GM12878 (cell line): Measurements from ENCODE around the gene PDCD2. TPM values are rescaled to one million over a fixed set of nuclear protein-coding genes. Genes with fewer than 3 reads are reported as not detected.
A peak's percentile ranks its signal among the peaks of the same experiment; 100 is the strongest.

Source experiments
- BACH1 ChIP-seq: fragments of 450-650 bp; IDR thresholded peaks from 2 replicates; pipeline ENCODE4 v1.6.1; 2017; ENCODE audit warnings: mild to moderate bottlenecking, borderline replicate concordance
- BCL11A ChIP-seq: IDR thresholded peaks from 2 replicates; pipeline ENCODE4 v1.6.1; 2011; ENCODE audit warnings: low read depth, low read length
- E4F1 ChIP-seq: fragments of 450-650 bp; IDR thresholded peaks from 2 replicates; pipeline ENCODE4 v1.6.1; 2018; ENCODE audit warnings: borderline replicate concordance, mild to moderate bottlenecking; ENCODE audit not compliant: partially characterized antibody
- IKZF2 ChIP-seq, 2 experiments: fragments of 450-650 bp; IDR thresholded peaks; 2 replicates each; pipeline ENCODE4 v1.6.1; 2017; ENCODE audit warnings: mild to moderate bottlenecking in 2 of 2, moderate library complexity in 2 of 2
- MTA3 ChIP-seq: IDR thresholded peaks from 2 replicates; pipeline ENCODE4 v1.6.1; 2012; ENCODE audit warnings: low read length, inconsistent platforms, borderline replicate concordance
- NFYB ChIP-seq: IDR thresholded peaks from 2 replicates; pipeline ENCODE4 v1.6.1; 2011; ENCODE audit warnings: low read depth, mild to moderate bottlenecking, low read length, improper control_type of control experiment, moderate library complexity; ENCODE audit not compliant: insufficient read depth
- NKRF ChIP-seq: fragments of 450-650 bp; conservative IDR thresholded peaks from 2 replicates; pipeline ENCODE4 v1.6.1; 2017; ENCODE audit warnings: mild to moderate bottlenecking, moderate library complexity
- PAX8 ChIP-seq: fragments of 450-650 bp; IDR thresholded peaks from 2 replicates; pipeline ENCODE4 v1.6.1; 2017; ENCODE audit warnings: mild to moderate bottlenecking, moderate library complexity
- RAD51 ChIP-seq: fragments of 450-650 bp; IDR thresholded peaks from 2 replicates; pipeline ENCODE4 v1.6.1; 2016; ENCODE audit warnings: moderate library complexity, mild to moderate bottlenecking, inconsistent platforms
- RELA ChIP-seq: fragments of 450-650 bp; IDR thresholded peaks from 2 replicates; pipeline ENCODE4 v1.8.0; 2014; ENCODE audit warnings: borderline replicate concordance; ENCODE audit not compliant: partially characterized antibody
- ZNF622 ChIP-seq: fragments of 450-650 bp; IDR thresholded peaks from 2 replicates; pipeline ENCODE4 v1.6.1; 2017; ENCODE audit warnings: mild to moderate bottlenecking, inconsistent platforms
- polyA plus RNA-seq, 11 experiments: library from polyadenylated mRNA; depleted of rRNA in 4 of 11; unstranded in 6 of 11; stranded (reverse) in 5 of 11; fragments of >200 nt; fragmentation: Nextera tagmentation in 4 of 11; fragmentation: Illumina TruSeq in 1 of 11; extraction: Ambion mirVana in 4 of 11; extraction: Trizol in 1 of 11; gene quantifications; 1 replicate in 1 of 11; 2 replicates in 10 of 11; pipeline versions ENCODE4 v1.2.1 to v1.2.3, GENCODE V29; 2011 to 2016; ENCODE audit warnings: inconsistent platforms in 2 of 11, missing spikeins in 2 of 11, low read depth in 1 of 11
- total RNA-seq, 4 experiments: library from RNA; depleted of rRNA in 3 of 4; stranded (reverse); fragments of >200 nt in 3 of 4; fragmentation: Illumina TruSeq in 1 of 4; extraction: Trizol in 1 of 4; gene quantifications; 2 replicates each; pipeline versions ENCODE4 v1.2.1 to v1.2.3, GENCODE V29; 2013 to 2021
- TF ChIP-seq, protein P1 (sequence below): IDR thresholded peaks from 2 replicates; pipeline ENCODE4 v1.6.1; 2012; ENCODE audit warnings: improper control_type of control experiment, low read depth, low read length; ENCODE audit not compliant: insufficient replicate concordance
- TF ChIP-seq, protein P2 (sequence below): fragments of 450-650 bp; IDR thresholded peaks from 2 replicates; pipeline ENCODE4 v1.6.1; 2017; ENCODE audit warnings: mild to moderate bottlenecking
- TF ChIP-seq, protein P3 (sequence below): IDR thresholded peaks from 2 replicates; pipeline ENCODE4 v1.6.1; 2011; ENCODE audit warnings: mild to moderate bottlenecking, low read depth, low read length, moderate library complexity; ENCODE audit not compliant: insufficient replicate concordance
- TF ChIP-seq, protein P4 (sequence below): fragments of 450-650 bp; IDR thresholded peaks from 2 replicates; pipeline ENCODE4 v1.6.1; 2016; ENCODE audit warnings: mild to moderate bottlenecking

Gene PDCD2
- total and polyA plus RNA-seq, 10 of the 15 experiments (the other 5 are each of a cell fraction or from before 2014, with no cell fraction given) = 27.4 to 154 (median 101) TPM

DNA sequence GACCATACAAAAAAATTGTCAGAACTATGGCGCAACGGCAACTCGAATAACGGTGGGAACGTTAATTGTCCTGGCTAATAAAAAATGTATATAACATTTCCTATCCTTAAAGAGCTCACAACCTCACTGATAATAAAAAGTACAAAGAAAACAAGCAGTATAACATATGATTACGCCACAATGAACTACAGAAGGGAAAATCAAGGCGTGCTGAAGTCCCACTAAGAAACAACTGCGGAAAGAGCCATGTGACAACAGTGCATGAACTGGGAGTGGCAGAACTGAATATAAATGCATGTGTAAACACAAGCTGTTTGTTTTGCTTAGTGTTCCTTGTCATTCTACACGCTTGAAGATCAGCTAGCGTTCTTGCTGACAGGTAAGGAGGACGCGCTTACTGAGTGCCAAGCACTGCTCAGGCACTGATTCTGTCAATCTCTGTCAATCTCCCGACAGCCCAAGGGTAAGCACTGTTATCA is 30.9 kb downstream of the PDCD2 start (continued):
- TF ChIP-seq, protein P1, sequence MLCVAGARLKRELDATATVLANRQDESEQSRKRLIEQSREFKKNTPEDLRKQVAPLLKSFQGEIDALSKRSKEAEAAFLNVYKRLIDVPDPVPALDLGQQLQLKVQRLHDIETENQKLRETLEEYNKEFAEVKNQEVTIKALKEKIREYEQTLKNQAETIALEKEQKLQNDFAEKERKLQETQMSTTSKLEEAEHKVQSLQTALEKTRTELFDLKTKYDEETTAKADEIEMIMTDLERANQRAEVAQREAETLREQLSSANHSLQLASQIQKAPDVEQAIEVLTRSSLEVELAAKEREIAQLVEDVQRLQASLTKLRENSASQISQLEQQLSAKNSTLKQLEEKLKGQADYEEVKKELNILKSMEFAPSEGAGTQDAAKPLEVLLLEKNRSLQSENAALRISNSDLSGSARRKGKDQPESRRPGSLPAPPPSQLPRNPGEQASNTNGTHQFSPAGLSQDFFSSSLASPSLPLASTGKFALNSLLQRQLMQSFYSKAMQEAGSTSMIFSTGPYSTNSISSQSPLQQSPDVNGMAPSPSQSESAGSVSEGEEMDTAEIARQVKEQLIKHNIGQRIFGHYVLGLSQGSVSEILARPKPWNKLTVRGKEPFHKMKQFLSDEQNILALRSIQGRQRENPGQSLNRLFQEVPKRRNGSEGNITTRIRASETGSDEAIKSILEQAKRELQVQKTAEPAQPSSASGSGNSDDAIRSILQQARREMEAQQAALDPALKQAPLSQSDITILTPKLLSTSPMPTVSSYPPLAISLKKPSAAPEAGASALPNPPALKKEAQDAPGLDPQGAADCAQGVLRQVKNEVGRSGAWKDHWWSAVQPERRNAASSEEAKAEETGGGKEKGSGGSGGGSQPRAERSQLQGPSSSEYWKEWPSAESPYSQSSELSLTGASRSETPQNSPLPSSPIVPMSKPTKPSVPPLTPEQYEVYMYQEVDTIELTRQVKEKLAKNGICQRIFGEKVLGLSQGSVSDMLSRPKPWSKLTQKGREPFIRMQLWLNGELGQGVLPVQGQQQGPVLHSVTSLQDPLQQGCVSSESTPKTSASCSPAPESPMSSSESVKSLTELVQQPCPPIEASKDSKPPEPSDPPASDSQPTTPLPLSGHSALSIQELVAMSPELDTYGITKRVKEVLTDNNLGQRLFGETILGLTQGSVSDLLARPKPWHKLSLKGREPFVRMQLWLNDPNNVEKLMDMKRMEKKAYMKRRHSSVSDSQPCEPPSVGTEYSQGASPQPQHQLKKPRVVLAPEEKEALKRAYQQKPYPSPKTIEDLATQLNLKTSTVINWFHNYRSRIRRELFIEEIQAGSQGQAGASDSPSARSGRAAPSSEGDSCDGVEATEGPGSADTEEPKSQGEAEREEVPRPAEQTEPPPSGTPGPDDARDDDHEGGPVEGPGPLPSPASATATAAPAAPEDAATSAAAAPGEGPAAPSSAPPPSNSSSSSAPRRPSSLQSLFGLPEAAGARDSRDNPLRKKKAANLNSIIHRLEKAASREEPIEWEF = no peak
- no peak for TF ChIP-seq MTA3
- peak; percentile 84 for TF ChIP-seq NKRF
- TF ChIP-seq BCL11A = no peak
- TF ChIP-seq ZNF622 = no peak
- TF ChIP-seq, protein P2, sequence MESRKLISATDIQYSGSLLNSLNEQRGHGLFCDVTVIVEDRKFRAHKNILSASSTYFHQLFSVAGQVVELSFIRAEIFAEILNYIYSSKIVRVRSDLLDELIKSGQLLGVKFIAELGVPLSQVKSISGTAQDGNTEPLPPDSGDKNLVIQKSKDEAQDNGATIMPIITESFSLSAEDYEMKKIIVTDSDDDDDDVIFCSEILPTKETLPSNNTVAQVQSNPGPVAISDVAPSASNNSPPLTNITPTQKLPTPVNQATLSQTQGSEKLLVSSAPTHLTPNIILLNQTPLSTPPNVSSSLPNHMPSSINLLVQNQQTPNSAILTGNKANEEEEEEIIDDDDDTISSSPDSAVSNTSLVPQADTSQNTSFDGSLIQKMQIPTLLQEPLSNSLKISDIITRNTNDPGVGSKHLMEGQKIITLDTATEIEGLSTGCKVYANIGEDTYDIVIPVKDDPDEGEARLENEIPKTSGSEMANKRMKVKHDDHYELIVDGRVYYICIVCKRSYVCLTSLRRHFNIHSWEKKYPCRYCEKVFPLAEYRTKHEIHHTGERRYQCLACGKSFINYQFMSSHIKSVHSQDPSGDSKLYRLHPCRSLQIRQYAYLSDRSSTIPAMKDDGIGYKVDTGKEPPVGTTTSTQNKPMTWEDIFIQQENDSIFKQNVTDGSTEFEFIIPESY = no peak
- TF ChIP-seq, protein P3, sequence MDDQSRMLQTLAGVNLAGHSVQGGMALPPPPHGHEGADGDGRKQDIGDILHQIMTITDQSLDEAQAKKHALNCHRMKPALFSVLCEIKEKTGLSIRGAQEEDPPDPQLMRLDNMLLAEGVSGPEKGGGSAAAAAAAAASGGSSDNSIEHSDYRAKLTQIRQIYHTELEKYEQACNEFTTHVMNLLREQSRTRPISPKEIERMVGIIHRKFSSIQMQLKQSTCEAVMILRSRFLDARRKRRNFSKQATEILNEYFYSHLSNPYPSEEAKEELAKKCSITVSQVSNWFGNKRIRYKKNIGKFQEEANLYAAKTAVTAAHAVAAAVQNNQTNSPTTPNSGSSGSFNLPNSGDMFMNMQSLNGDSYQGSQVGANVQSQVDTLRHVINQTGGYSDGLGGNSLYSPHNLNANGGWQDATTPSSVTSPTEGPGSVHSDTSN = peak; percentile 69
- TF ChIP-seq RELA = no peak
- TF ChIP-seq E4F1 = no peak
- no peak for TF ChIP-seq NFYB
- TF ChIP-seq, protein P4, sequence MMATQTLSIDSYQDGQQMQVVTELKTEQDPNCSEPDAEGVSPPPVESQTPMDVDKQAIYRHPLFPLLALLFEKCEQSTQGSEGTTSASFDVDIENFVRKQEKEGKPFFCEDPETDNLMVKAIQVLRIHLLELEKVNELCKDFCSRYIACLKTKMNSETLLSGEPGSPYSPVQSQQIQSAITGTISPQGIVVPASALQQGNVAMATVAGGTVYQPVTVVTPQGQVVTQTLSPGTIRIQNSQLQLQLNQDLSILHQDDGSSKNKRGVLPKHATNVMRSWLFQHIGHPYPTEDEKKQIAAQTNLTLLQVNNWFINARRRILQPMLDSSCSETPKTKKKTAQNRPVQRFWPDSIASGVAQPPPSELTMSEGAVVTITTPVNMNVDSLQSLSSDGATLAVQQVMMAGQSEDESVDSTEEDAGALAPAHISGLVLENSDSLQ = peak; percentile 95
- TF ChIP-seq IKZF2 (IDR thresholded peaks at IDR 0.05) = no peak; a peak in 1 of 4 replicates
- TF ChIP-seq RAD51 = peak; percentile 67
- TF ChIP-seq PAX8 = 0 out of 2 replicates have a peak, but pooled peaks have one; percentile 77
- 0 out of 2 replicates have a peak, but pooled peaks have one; percentile 18 for TF ChIP-seq BACH1
